Articular chondrocyte of knee joint (primary cell): ENCODE data around the gene PRKAA2. TPM values are rescaled to one million over a fixed set of nuclear protein-coding genes. Genes with fewer than 3 reads are reported as not detected.

Experiments
- small RNA-seq: library from RNA; depleted of rRNA; stranded (forward); fragments of <200 nt; gene quantifications from one replicate; pipeline ENCODE3, GENCODE V24; 2012
- total RNA-seq: library from RNA; depleted of rRNA; stranded (reverse); fragments of >200 nt; gene quantifications from 2 replicates; pipeline ENCODE4 v1.2.3, GENCODE V29; 2012

Gene PRKAA2
- 1.6 and 2.5 TPM in 2 replicates for total RNA-seq

GRCh38 chr1:56644919-56645676, at the start of gene PRKAA2:
Gene PRKAA2, plus strand, starts transcription at chr1:56645314. Its CDS starts 74 bp downstream, at chr1:56645388.

Small RNA genes within 50 kb of the gene (small RNA-seq; reads per million reads assigned to genes)
- gene AC099789.1, result not detected

Other genes starting within 250 kb of the PRKAA2 start
- gene PLPP3, start 65.8 kb upstream of the PRKAA2 start, total RNA-seq, result 344 and 431 TPM in 2 replicates
- not detected in 2 replicates for gene FYB2, start 174.1 kb downstream of the PRKAA2 start, total RNA-seq
- gene C8A, start 209.5 kb downstream of the PRKAA2 start, total RNA-seq, result not detected in 2 replicates